ENCODE data around the gene SERPINC1.
"Not testable (repeated sequence)": the region's sequence is repeated elsewhere in the genome, so short reads cannot be mapped to it uniquely, and the experiment has no call there.

Gene SERPINC1

DNA sequence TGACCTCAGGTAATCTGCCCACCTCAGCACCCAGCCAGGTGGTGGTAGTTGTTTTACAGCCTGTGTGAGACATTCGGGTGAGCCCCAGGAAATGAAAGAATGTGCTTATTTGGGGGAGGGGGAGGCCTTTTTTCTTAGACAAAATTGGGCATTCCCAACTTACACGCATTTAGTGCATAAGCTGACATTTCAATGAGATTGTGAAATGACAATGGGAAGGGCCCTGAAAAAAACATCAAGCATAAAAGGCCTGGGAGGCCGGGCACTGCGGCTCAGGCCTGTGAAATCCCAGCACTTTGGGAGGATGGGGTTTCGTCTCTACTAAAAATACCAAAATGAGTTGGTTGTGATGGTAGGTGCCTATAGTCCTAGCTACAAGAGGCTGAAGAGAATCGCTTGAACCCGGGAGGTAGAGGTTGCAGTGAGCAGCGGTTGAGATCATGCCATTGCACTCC lies 54.3 kb downstream of the SERPINC1 start:
- no peak for DNase-seq

DNA sequence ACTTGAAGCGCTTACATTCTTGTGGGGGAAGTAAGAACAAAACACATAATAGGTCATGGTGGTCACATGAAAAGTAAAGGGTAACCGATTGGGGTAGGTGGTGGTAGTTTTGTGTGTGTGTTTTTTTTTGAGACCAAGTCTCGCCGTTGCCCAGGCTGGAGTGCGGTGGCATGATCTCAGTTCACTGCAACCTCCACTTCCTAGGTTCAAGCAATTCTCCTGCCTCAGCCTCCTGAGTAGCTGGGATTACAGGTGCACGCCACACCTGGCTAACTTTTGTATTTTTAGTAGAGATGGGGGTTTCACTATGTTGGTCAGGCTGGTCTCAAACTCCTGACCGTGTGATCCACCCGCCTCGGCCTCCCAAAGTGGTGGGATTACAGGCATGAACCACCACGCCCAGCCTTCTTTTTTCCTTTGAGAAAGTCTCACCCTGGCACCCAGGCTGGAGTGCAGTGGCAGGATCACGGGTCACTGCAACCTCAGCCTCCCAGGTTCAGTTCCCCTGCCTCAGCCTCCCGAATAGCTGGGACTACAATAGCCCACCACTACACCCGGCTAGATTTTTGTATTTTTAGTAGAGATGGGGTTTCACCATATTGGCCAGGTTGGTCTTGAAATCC lies 54.9 kb downstream of the SERPINC1 start:
- not testable (repeated sequence) for DNase-seq

DNA sequence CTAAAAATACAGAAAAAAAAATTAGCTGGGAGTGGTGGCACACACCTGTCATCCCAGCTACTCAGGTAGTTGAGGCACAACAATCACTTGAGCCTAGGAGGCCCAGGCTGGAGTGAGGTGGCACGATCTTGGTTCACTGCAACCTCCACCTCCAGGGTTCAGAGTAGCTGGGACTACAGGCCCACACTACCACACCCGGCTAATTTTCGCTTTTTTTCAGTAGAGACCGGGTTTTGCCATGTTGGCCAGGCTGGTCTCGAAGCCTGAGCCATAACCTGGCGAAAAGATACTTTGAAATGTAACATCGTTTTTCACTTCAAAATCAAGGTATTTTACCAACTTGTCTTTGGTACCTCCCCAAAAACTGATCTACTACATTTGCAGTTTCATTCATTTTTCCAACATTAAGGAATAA lies 55.4 kb downstream of the SERPINC1 start:
- DNase-seq, result no peak

DNA sequence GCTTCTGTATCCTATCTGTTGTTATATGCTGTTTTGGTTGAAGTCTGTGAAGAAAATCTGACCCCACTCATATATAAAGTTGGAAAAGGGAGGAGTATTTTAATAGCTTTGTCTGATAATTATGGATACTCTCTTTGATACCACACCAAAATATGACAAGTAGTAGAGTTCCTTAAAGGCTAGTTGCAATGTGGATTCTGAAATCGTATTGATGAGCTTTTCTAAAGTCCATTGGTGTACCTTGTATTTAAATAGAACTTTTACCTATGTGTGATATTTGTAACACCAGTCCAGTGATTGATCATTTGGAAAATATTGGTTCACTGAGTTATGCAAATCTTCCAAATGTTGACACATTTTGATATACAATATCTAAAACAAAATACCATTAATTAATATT lies 57.1 kb downstream of the SERPINC1 start:
- no peak for DNase-seq

DNA sequence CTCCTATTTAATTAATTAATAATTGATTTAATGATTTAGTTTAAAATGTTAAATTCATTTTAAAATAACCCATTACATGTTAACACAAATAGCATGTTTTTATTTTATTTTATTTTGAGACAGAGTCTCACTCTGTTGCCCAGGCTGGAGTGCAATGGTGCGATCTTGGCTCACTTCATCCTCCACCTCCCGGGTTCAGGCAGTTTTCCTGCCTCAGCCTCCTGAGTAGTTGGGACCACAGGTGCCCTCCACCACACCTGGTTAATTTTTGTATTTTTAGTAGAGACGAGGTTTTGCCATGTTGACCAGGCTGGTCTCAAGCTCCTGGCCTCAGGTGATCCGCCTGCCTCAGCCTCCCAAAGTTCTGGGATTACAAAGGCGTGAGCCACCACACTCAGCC lies 57.6 kb downstream of the SERPINC1 start:
- DNase-seq, result not testable (repeated sequence)

DNA sequence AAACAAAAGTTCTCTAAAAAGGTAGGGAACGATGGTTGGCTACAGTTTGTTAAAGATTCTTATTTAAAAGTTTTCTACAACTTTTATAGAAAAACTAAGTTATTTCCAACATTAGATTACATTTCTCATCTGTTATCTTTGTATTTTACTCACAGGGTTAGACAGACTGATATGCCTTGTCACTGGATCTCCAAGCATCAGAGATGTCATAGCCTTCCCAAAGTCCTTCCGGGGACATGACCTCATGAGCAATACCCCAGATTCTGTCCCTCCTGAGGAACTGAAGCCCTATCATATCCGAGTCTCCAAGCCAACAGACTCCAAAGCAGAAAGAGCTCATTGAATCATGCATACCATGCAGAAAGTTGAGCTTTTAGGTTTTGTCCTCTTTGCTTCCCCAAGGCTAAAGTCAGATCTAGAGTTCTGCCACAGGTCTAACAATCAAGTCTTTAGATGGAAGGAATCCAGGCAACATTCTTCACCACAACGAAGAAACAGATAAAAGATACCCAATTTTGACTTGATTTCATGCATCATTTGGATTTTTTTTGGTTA lies 59.7 kb downstream of the SERPINC1 start:
- no peak for DNase-seq

DNA sequence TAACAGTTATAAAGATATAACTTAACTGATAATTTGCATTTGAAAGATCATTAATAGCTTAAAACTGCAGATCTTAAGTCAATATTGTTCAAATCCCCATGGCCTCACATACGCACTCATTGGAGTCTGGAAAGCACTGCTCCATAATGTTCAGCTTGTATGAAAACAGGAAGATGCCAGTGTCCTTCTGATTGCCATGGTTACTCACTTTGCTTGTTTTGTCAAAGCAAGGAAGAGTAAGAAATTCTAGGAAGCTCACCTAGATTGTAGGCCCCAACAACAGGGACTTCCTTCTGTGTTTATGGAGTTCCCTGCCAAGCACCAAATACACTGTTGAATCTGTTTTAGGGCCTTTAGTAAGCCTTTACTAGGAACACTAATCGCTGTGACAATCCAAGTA lies 60.2 kb downstream of the SERPINC1 start:
- DNase-seq, result no peak

DNA sequence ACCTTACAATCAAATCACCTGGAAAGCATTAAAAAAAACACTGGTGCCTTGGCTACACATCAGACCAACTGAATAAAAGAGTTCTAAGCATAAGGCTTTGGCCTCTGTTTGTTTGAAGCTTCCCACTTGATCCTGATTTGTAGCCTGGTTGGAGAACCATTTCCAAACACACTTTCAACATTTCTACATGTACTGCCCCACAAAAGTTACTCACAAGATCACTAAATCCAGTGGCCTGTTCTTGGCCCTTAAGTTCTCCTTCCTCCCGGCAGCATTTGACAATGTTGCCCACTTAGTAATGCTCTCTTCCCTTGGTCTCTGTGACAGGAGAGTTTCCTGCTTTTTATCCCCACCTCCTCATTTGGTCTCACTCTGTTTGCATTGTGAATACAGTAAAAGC lies 61.1 kb downstream of the SERPINC1 start:
- no peak for DNase-seq
